H1 (cell line): ENCODE data around the gene PRKAA1. TPM values are rescaled to one million over a fixed set of nuclear protein-coding genes. Genes with fewer than 3 reads are reported as not detected.

Experiments used
- CTCF ChIA-PET: fragments of 300-600 bp; sonication (Branson Sonifier 250); formaldehyde crosslinking; loops from one replicate; lab custom pipeline; 2021; ENCODE audit not compliant: partially characterized antibody; lab: Charles Lee
- POLR2A ChIA-PET: fragments of 300-600 bp; sonication (Branson Sonifier 250); formaldehyde crosslinking; loops from one replicate; lab custom pipeline; 2021; ENCODE audit warnings: inconsistent platforms; ENCODE audit not compliant: partially characterized antibody; lab: Charles Lee
- DNase-seq, 2 experiments: peaks; one replicate each; pipeline versions ENCODE4 v3.0.0 to v3.0.0-alpha.2; 2010 to 2022; ENCODE audit warnings: low spot score in 2 of 2, low read depth in 1 of 2, mixed read lengths in 1 of 2
- FAIRE-seq: peaks from 2 replicates; lab custom pipeline; 2011; peaks lifted over from hg19 to GRCh38; lab: Jason Lieb, UNC
- H2AFZ ChIP-seq: 2 replicates; pipeline ENCODE4 v1.8.1; 2012; ENCODE audit warnings: low read length, inconsistent platforms
- H2AK5ac ChIP-seq: 2 replicates; pipeline ENCODE4 v1.6.1; 2013; ENCODE audit warnings: low read depth, low read length
- H2BK120ac ChIP-seq: replicated peaks from 2 replicates; pipeline ENCODE3; 2013; ENCODE audit warnings: low read depth, low read length, inconsistent platforms
- H2BK12ac ChIP-seq: 2 replicates; pipeline ENCODE4 v1.6.1; 2013; ENCODE audit warnings: low read depth, low read length
- H2BK15ac ChIP-seq: 2 replicates; pipeline ENCODE4 v1.6.1; 2013; ENCODE audit warnings: low read length
- H2BK20ac ChIP-seq: 2 replicates; pipeline ENCODE4 v1.6.1; 2013; ENCODE audit warnings: low read length
- H2BK5ac ChIP-seq: 2 replicates; pipeline ENCODE4 v1.6.1; 2013; ENCODE audit warnings: low read depth, low read length
- H3K14ac ChIP-seq: 2 replicates; pipeline ENCODE4 v1.6.1; 2013; ENCODE audit warnings: inconsistent platforms; ENCODE audit not compliant: insufficient read length
- H3K18ac ChIP-seq: 2 replicates; pipeline ENCODE4 v1.6.1; 2013; ENCODE audit warnings: low read length; ENCODE audit errors: extremely low read depth
- H3K23ac ChIP-seq: 2 replicates; pipeline ENCODE4 v1.6.1; 2013; ENCODE audit warnings: inconsistent platforms; ENCODE audit not compliant: insufficient read length
- H3K23me2 ChIP-seq: 2 replicates; pipeline ENCODE4 v1.6.1; 2013; ENCODE audit warnings: low read depth, low read length
- H3K27ac ChIP-seq: 2 replicates; pipeline ENCODE4 v1.6.1; 2011; ENCODE audit warnings: low read depth, low read length, inconsistent platforms
- H3K27me3 ChIP-seq, 4 experiments: replicated peaks in 1 of 4; 1 replicate in 1 of 4; 2 replicates in 3 of 4; pipeline versions ENCODE4 v1.6.1 to v1.8.1; 2011 to 2013; ENCODE audit warnings: low read length in 3 of 4, mild to moderate bottlenecking in 3 of 4, inconsistent platforms in 2 of 4, mixed read lengths in 2 of 4, moderate library complexity in 1 of 4; ENCODE audit not compliant: control insufficient read depth in 3 of 4, insufficient read depth in 3 of 4; ENCODE audit errors: extremely low read depth in 1 of 4
- H3K36me3 ChIP-seq, 4 experiments: 2 replicates each; pipeline versions ENCODE4 v1.6.1 to v1.8.1; 2011 to 2013; ENCODE audit warnings: mild to moderate bottlenecking in 4 of 4, low read length in 3 of 4, moderate library complexity in 2 of 4, control low read depth in 1 of 4, inconsistent platforms in 1 of 4; ENCODE audit not compliant: insufficient read depth in 4 of 4, control insufficient read depth in 2 of 4
- H3K4ac ChIP-seq: replicated peaks from 2 replicates; pipeline ENCODE3; 2013; ENCODE audit warnings: low read length, low read depth, mixed read lengths, inconsistent platforms; ENCODE audit not compliant: insufficient read length
- H3K4me1 ChIP-seq, 4 experiments: replicated peaks in 1 of 4; 1 replicate in 1 of 4; 2 replicates in 3 of 4; pipeline versions ENCODE4 v1.6.1 to v1.8.1; 2011 to 2013; ENCODE audit warnings: low read length in 3 of 4, inconsistent platforms in 2 of 4, mixed read lengths in 1 of 4; ENCODE audit not compliant: insufficient read depth in 4 of 4, control insufficient read depth in 3 of 4
- H3K4me2 ChIP-seq, 2 experiments: 2 replicates each; pipeline versions ENCODE4 v1.6.1 to v1.8.1; 2011 to 2013; ENCODE audit warnings: low read depth in 2 of 2, low read length in 2 of 2, control low read depth in 1 of 2, inconsistent platforms in 1 of 2, mild to moderate bottlenecking in 1 of 2; ENCODE audit not compliant: insufficient read depth in 1 of 2
- H3K4me3 ChIP-seq, 4 experiments: fragments of 200-600, 300-600 bp in 1 of 4; sonication (generic), shearing (Covaris generic), sonication (Bioruptor Twin) in 1 of 4; 2 replicates each; pipeline versions ENCODE4 v1.5.1 to v1.8.1; 2011 to 2016; ENCODE audit warnings: low read length in 4 of 4, low read depth in 3 of 4, control low read depth in 2 of 4, inconsistent platforms in 2 of 4, mild to moderate bottlenecking in 2 of 4, mixed read lengths in 1 of 4, moderate library complexity in 1 of 4; ENCODE audit not compliant: insufficient read depth in 2 of 4; ENCODE audit errors: extremely low read depth in 1 of 4
- H3K56ac ChIP-seq: replicated peaks from 2 replicates; pipeline ENCODE3; 2013; ENCODE audit warnings: low read depth, mild to moderate bottlenecking, mixed read lengths, low read length, inconsistent platforms; ENCODE audit not compliant: insufficient read length
- H3K79me1 ChIP-seq: 2 replicates; pipeline ENCODE4 v1.6.1; 2013; ENCODE audit warnings: low read depth, low read length, control low read depth
- H3K79me2 ChIP-seq, 2 experiments: 2 replicates each; pipeline versions ENCODE4 v1.6.1 to v1.8.1; 2012 to 2013; ENCODE audit warnings: low read length in 2 of 2, mild to moderate bottlenecking in 2 of 2, inconsistent platforms in 1 of 2; ENCODE audit not compliant: insufficient read depth in 2 of 2, control insufficient read depth in 1 of 2
- H3K9ac ChIP-seq, 4 experiments: replicated peaks in 1 of 4; 1 replicate in 1 of 4; 2 replicates in 3 of 4; pipeline versions ENCODE4 v1.6.1 to v1.8.1; 2011 to 2013; ENCODE audit warnings: low read depth in 3 of 4, low read length in 3 of 4, control low read depth in 2 of 4, mild to moderate bottlenecking in 2 of 4, moderate library complexity in 2 of 4, inconsistent platforms in 1 of 4; ENCODE audit errors: extremely low read depth in 1 of 4
- H3K9me3 ChIP-seq, 2 experiments: 2 replicates each; pipeline versions ENCODE4 v1.6.1 to v1.8.1; 2012 to 2013; ENCODE audit warnings: mild to moderate bottlenecking in 2 of 2, moderate library complexity in 2 of 2, control low read depth in 1 of 2, inconsistent platforms in 1 of 2, low read depth in 1 of 2, low read length in 1 of 2, mixed read lengths in 1 of 2; ENCODE audit not compliant: insufficient read depth in 2 of 2
- H4K20me1 ChIP-seq, 2 experiments: replicated peaks in 1 of 2; 2 replicates each; pipeline versions ENCODE3 to v1.8.1; 2011 to 2013; ENCODE audit warnings: inconsistent platforms in 2 of 2, low read length in 2 of 2, mild to moderate bottlenecking in 1 of 2; ENCODE audit not compliant: insufficient read depth in 2 of 2, control insufficient read depth in 1 of 2
- H4K5ac ChIP-seq: 2 replicates; pipeline ENCODE4 v1.6.1; 2013; ENCODE audit warnings: low read length, low read depth, mixed read lengths, inconsistent platforms; ENCODE audit not compliant: insufficient read length
- H4K8ac ChIP-seq: 2 replicates; pipeline ENCODE4 v1.8.0; 2013; ENCODE audit warnings: mild to moderate bottlenecking, moderate library complexity, low read length, inconsistent platforms; ENCODE audit not compliant: insufficient read depth; ENCODE audit errors: extremely low read depth
- H4K91ac ChIP-seq: replicated peaks from 2 replicates; pipeline ENCODE3; 2013; ENCODE audit warnings: low read length, mixed read lengths, inconsistent platforms; ENCODE audit not compliant: insufficient read length
- KDM4A ChIP-seq: IDR thresholded peaks from one replicate; pipeline ENCODE4 v1.7.1; 2012; ENCODE audit warnings: low read depth, mild to moderate bottlenecking, moderate library complexity, low read length, inconsistent platforms; ENCODE audit not compliant: severe bottlenecking
- KDM5A ChIP-seq: fragments of 200-600 bp; IDR thresholded peaks from 2 replicates; pipeline ENCODE4 v1.7.1; 2012; ENCODE audit warnings: mild to moderate bottlenecking, low read length, inconsistent platforms, mixed read lengths
- POLR2A ChIP-seq, 2 experiments: IDR thresholded peaks; 1 replicate in 1 of 2; 2 replicates in 1 of 2; pipeline ENCODE4 v1.6.1; 2011; ENCODE audit warnings: low read depth in 2 of 2, low read length in 2 of 2, mild to moderate bottlenecking in 2 of 2; ENCODE audit errors: control extremely low read depth in 1 of 2
- POLR2AphosphoS5 ChIP-seq: IDR thresholded peaks from 2 replicates; pipeline ENCODE4 v1.6.1; 2011; ENCODE audit warnings: low read depth, low read length
- POU5F1 ChIP-seq: IDR thresholded peaks from 2 replicates; pipeline ENCODE4 v1.6.1; 2011; ENCODE audit warnings: low read depth, mild to moderate bottlenecking, low read length, moderate library complexity
- RAD21 ChIP-seq, 2 experiments: IDR thresholded peaks in 1 of 2; conservative IDR thresholded peaks in 1 of 2; 2 replicates each; pipeline ENCODE4 v1.6.1; 2011; ENCODE audit warnings: low read depth in 2 of 2, low read length in 2 of 2, improper control_type of control experiment in 1 of 2, inconsistent platforms in 1 of 2, mild to moderate bottlenecking in 1 of 2, moderate library complexity in 1 of 2
- WGBS, 2 experiments: shearing (Covaris generic) in 1 of 2; methylation state at CpG; one replicate each; pipeline versions ENCODE4 v1.1.6 to v1.1.7; 2013 to 2015; ENCODE audit warnings: low lambda C conversion rate in 2 of 2, mixed read lengths in 2 of 2, inconsistent platforms in 1 of 2, low coverage in 1 of 2, missing lambda C conversion rate in 1 of 2; ENCODE audit not compliant: insufficient replicate concordance in 2 of 2, insufficient coverage in 1 of 2, insufficient read length in 1 of 2; ENCODE audit errors: extremely low coverage in 1 of 2, missing lambda C conversion rate in 1 of 2; 5-methylcytosine and 5-hydroxymethylcytosine counted together
- polyA plus RNA-seq, 7 experiments: library from polyadenylated mRNA; depleted of rRNA in 3 of 7; stranded (reverse) in 5 of 7; unstranded in 2 of 7; fragments of >200 nt in 5 of 7; fragments of 200-250 nt in 2 of 7; gene quantifications; 1 replicate in 5 of 7; 2 replicates in 1 of 7; 4 replicates in 1 of 7; pipeline versions ENCODE4 v1.2.1 to v1.2.3, GENCODE V29; 2011 to 2013; ENCODE audit warnings: missing spikeins in 2 of 7, mixed read lengths in 2 of 7
- total RNA-seq: library from RNA; stranded (reverse); fragmentation: NEBNext Ultra II Directional; extraction: Animal tissue kit (Norgen Biotek cat#: 25700); gene quantifications from 2 replicates; pipeline ENCODE4 v1.2.1, GENCODE V29; 2021
- TF ChIP-seq, protein P1 (sequence below), 3 experiments: IDR thresholded peaks; 1 replicate in 2 of 3; 2 replicates in 1 of 3; pipeline versions ENCODE4 v1.5.1 to v1.6.1; 2011; ENCODE audit warnings: low read length in 3 of 3, mild to moderate bottlenecking in 3 of 3, inconsistent platforms in 2 of 3, low read depth in 1 of 3, moderate library complexity in 1 of 3; ENCODE audit not compliant: insufficient read depth in 1 of 3; ENCODE audit errors: control extremely low read depth in 1 of 3

Gene PRKAA1
- total and polyA plus RNA-seq, 2 of the 8 experiments (the other 6 are each of a cell fraction or from before 2014, with no cell fraction given) = 10.4 to 33.1 TPM

DNA sequence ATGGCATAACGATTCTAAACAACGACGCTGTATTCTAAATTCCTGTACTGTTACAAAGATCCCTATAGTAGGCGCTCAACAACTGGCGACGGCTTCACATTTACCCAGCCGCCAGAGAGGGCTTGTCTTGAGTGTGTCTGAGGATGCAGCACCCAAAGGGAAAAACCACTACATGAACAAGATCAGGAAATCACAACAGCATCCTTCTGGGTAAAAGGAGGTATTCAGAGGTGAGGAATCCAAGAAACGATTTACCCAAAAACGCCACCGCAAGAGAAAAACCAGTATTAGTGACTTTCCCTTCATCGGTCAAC is 43.1 kb downstream of the PRKAA1 start:
- H3K27me3 ChIP-seq = peaks cover 0 to 3% (median 0%) of the 10 kb centered on the region in 4 experiments; a peak in 1 of 7 replicates
- FAIRE-seq = peak; percentile 84
- no peak overlapping the region for H3K4ac ChIP-seq
- DNase-seq = no peak
- no peak overlapping the region for H2BK20ac ChIP-seq
- H3K9ac ChIP-seq = peak overlapping the region; percentile 54 to 72 (median 64)
- no peak overlapping the region for H4K8ac ChIP-seq
- no peak overlapping the region for H2BK120ac ChIP-seq
- no peak overlapping the region for H2BK15ac ChIP-seq
- H2BK12ac ChIP-seq = no peak overlapping the region
- H3K56ac ChIP-seq = no peak overlapping the region
- CTCF ChIA-PET = interaction anchor here (1.0 to 1.3 kb wide), 2 partner anchors 19 to 78 kb away, joined by 3 to 4 read pairs; no protein-coding TSS in a partner anchor
- H4K20me1 ChIP-seq = no peaks in the 10 kb centered on the region
- no peaks in the 10 kb centered on the region for H3K4me1 ChIP-seq
- H3K36me3 ChIP-seq = no peaks in the 10 kb centered on the region; a peak in 1 of 8 replicates
- POLR2A ChIA-PET = interaction anchor here (1.0 to 1.2 kb wide), 2 partner anchors 70 to 77 kb away, joined by 3 read pairs; no protein-coding TSS in a partner anchor
- H3K23me2 ChIP-seq = no peaks in the 10 kb centered on the region; the same call in 1 of the 2 replicates
- no peak overlapping the region for H3K27ac ChIP-seq
- H4K91ac ChIP-seq = no peak overlapping the region
- H3K79me2 ChIP-seq = peaks cover 0 to 16% of the 10 kb centered on the region in 2 experiments; a peak in 2 of 4 replicates
- H2AK5ac ChIP-seq = no peak overlapping the region
- no peaks in the 10 kb centered on the region for H3K9me3 ChIP-seq
- H4K5ac ChIP-seq = no peak overlapping the region
- H3K23ac ChIP-seq = no peak overlapping the region
- no peak overlapping the region for H2BK5ac ChIP-seq
- H3K4me3 ChIP-seq = peak overlapping the region; percentile 74 to 96 (median 88)
- H3K4me2 ChIP-seq = peak overlapping the region; percentile 65 to 73
- TF ChIP-seq KDM4A = no peak
- TF ChIP-seq POLR2AphosphoS5 = no peak
- TF ChIP-seq, protein P1, sequence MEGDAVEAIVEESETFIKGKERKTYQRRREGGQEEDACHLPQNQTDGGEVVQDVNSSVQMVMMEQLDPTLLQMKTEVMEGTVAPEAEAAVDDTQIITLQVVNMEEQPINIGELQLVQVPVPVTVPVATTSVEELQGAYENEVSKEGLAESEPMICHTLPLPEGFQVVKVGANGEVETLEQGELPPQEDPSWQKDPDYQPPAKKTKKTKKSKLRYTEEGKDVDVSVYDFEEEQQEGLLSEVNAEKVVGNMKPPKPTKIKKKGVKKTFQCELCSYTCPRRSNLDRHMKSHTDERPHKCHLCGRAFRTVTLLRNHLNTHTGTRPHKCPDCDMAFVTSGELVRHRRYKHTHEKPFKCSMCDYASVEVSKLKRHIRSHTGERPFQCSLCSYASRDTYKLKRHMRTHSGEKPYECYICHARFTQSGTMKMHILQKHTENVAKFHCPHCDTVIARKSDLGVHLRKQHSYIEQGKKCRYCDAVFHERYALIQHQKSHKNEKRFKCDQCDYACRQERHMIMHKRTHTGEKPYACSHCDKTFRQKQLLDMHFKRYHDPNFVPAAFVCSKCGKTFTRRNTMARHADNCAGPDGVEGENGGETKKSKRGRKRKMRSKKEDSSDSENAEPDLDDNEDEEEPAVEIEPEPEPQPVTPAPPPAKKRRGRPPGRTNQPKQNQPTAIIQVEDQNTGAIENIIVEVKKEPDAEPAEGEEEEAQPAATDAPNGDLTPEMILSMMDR (IDR thresholded peaks at IDR 0.05; ENCODE audit: control extremely low read depth in 1 of 3, insufficient read depth in 1 of 3, low read depth in 1 of 3, low read length in 3 of 3) = peak; percentile 35 to 66 (median 64)
- TF ChIP-seq KDM5A = no peak
- peak; percentile 53 to 63 for TF ChIP-seq RAD21 (IDR thresholded peaks at IDR 0.05 in 1 of 2, conservative IDR thresholded peaks at IDR 0.05 in 1 of 2; ENCODE audit: low read depth in 2 of 2, low read length in 2 of 2)
- no peak for TF ChIP-seq POU5F1
- TF ChIP-seq POLR2A (IDR thresholded peaks at IDR 0.05; ENCODE audit: control extremely low read depth in 1 of 2, low read depth in 2 of 2, low read length in 2 of 2) = 0 out of 3 replicates have a peak, but pooled peaks of 1 of the 2 experiments have one; percentile 26
- H2AFZ ChIP-seq = peak overlapping the region; percentile 96
- no peak overlapping the region for H3K14ac ChIP-seq
- no peaks in the 10 kb centered on the region; the same call in 1 of the 2 replicates for H3K79me1 ChIP-seq
- H3K18ac ChIP-seq = 0 out of 2 replicates have a peak overlapping the region, but pooled peaks have one; percentile 1
- 1% methylated on average over 11 of the region's 11 CpGs; no CpG with 5 or more reads in 1 of the 2 experiments for WGBS, 2 experiments
